Measurements from ENCODE around the gene BRD2. TPM values are rescaled to one million over a fixed set of nuclear protein-coding genes. Genes with fewer than 3 reads are reported as not detected.

BRD2 gene
- total and polyA plus RNA-seq, 9 of the 15 experiments (the other 6 are each of a cell fraction or from before 2014, with no cell fraction given), result 19.0 to 252 (median 181) TPM

DNA sequence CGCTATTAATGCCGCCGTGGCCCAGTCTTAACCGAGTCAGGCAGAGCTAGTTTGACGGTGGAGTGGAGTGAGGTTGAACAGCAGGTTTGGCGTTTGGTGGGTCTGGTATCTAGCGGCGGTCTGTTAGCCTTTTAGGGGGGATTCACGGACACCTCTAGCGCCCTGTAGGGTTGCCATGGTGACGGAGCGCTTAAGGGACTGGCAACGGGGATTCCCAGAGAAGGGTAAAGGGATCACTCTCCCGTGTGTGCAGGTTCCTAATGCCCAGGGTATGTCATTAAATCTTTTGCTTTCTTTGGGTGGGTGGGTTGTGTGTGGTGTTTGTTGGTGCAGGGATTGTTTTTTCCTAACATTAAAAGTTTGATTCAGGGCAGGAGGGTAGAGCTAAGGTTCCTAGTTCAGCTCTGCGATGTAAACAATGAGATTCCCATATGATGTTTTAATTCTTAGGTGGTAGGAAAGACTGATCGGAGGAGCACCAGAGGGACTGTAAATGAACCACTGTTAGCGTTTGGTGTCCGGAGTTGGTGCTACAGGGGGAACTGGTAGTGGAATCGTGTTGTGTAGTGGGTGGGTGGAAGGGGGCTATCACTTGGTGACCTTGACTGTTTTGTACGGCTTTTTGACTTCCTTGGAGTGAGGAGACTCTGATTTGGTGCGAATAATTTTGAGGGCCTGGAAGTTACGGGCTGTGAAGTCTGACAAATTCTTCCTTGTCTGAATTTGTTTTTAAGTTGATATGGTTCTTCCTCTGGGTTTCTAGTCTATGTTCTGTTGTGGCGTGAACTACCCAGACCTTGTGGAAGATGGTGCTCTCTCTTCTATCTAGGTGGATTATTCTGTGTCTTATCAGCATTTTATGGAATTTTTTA, 5.0 kb downstream of the BRD2 start (continued):
- TF ChIP-seq ZNF217 (CRISPR knock-in tag; IDR thresholded peaks at IDR 0.05), result no peak
- TF ChIP-seq, protein P1, sequence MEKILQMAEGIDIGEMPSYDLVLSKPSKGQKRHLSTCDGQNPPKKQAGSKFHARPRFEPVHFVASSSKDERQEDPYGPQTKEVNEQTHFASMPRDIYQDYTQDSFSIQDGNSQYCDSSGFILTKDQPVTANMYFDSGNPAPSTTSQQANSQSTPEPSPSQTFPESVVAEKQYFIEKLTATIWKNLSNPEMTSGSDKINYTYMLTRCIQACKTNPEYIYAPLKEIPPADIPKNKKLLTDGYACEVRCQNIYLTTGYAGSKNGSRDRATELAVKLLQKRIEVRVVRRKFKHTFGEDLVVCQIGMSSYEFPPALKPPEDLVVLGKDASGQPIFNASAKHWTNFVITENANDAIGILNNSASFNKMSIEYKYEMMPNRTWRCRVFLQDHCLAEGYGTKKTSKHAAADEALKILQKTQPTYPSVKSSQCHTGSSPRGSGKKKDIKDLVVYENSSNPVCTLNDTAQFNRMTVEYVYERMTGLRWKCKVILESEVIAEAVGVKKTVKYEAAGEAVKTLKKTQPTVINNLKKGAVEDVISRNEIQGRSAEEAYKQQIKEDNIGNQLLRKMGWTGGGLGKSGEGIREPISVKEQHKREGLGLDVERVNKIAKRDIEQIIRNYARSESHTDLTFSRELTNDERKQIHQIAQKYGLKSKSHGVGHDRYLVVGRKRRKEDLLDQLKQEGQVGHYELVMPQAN (IDR thresholded peaks at IDR 0.05; ENCODE audit: borderline replicate concordance), result peak; percentile 64
- TF ChIP-seq NCOA4 (IDR thresholded peaks at IDR 0.05; ENCODE audit: partially characterized antibody), result no peak
- no peak for TF ChIP-seq SIRT6 (IDR thresholded peaks at IDR 0.05; ENCODE audit: low read depth, low read length)
- no peak for TF ChIP-seq MCM2 (IDR thresholded peaks at IDR 0.05; ENCODE audit: low read depth)
- TF ChIP-seq NR3C1 (CRISPR knock-in tag; IDR thresholded peaks at IDR 0.05), result no peak
- no peak for TF ChIP-seq ZNF253 (CRISPR knock-in tag; conservative IDR thresholded peaks at IDR 0.05)
- TF ChIP-seq ZNF79 (CRISPR knock-in tag; IDR thresholded peaks at IDR 0.05; ENCODE audit: low read depth), result no peak
- TF ChIP-seq, protein P2, sequence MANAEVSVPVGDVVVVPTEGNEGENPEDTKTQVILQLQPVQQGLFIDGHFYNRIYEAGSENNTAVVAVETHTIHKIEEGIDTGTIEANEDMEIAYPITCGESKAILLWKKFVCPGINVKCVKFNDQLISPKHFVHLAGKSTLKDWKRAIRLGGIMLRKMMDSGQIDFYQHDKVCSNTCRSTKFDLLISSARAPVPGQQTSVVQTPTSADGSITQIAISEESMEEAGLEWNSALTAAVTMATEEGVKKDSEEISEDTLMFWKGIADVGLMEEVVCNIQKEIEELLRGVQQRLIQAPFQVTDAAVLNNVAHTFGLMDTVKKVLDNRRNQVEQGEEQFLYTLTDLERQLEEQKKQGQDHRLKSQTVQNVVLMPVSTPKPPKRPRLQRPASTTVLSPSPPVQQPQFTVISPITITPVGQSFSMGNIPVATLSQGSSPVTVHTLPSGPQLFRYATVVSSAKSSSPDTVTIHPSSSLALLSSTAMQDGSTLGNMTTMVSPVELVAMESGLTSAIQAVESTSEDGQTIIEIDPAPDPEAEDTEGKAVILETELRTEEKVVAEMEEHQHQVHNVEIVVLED (CRISPR knock-in tag; IDR thresholded peaks at IDR 0.05), result no peak
- TF ChIP-seq ZBTB1 (CRISPR knock-in tag; IDR thresholded peaks at IDR 0.05; ENCODE audit: borderline replicate concordance, low read depth), result no peak
- TF ChIP-seq CBX2 (IDR thresholded peaks at IDR 0.05; ENCODE audit: insufficient read depth, low read length, poor library complexity, severe bottlenecking), result no peak
- TF ChIP-seq RNF2 (IDR thresholded peaks at IDR 0.05), result no peak
- TF ChIP-seq, protein P3, sequence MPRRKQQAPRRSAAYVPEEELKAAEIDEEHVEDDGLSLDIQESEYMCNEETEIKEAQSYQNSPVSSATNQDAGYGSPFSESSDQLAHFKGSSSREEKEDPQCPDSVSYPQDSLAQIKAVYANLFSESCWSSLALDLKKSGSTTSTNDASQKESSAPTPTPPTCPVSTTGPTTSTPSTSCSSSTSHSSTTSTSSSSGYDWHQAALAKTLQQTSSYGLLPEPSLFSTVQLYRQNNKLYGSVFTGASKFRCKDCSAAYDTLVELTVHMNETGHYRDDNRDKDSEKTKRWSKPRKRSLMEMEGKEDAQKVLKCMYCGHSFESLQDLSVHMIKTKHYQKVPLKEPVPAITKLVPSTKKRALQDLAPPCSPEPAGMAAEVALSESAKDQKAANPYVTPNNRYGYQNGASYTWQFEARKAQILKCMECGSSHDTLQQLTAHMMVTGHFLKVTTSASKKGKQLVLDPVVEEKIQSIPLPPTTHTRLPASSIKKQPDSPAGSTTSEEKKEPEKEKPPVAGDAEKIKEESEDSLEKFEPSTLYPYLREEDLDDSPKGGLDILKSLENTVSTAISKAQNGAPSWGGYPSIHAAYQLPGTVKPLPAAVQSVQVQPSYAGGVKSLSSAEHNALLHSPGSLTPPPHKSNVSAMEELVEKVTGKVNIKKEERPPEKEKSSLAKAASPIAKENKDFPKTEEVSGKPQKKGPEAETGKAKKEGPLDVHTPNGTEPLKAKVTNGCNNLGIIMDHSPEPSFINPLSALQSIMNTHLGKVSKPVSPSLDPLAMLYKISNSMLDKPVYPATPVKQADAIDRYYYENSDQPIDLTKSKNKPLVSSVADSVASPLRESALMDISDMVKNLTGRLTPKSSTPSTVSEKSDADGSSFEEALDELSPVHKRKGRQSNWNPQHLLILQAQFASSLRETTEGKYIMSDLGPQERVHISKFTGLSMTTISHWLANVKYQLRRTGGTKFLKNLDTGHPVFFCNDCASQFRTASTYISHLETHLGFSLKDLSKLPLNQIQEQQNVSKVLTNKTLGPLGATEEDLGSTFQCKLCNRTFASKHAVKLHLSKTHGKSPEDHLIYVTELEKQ (CRISPR knock-in tag; IDR thresholded peaks at IDR 0.05), result no peak
- TF ChIP-seq, protein P4, sequence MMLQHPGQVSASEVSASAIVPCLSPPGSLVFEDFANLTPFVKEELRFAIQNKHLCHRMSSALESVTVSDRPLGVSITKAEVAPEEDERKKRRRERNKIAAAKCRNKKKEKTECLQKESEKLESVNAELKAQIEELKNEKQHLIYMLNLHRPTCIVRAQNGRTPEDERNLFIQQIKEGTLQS (IDR thresholded peaks at IDR 0.05), result no peak
- TF ChIP-seq, protein P4 (CRISPR knock-in tag; conservative IDR thresholded peaks at IDR 0.05), result no peak

Data from K562 (cell line).